HG03175 (cell line): ENCODE results near the gene RCE1.

Source experiments
- ATAC-seq: cut with Tn5 transposase; IDR thresholded peaks from one replicate; pipeline ENCODE4 v1.9.1; 2021; ENCODE audit warnings: mild to moderate bottlenecking, moderate library complexity; ENCODE audit not compliant: unreplicated experiment

Gene RCE1

DNA sequence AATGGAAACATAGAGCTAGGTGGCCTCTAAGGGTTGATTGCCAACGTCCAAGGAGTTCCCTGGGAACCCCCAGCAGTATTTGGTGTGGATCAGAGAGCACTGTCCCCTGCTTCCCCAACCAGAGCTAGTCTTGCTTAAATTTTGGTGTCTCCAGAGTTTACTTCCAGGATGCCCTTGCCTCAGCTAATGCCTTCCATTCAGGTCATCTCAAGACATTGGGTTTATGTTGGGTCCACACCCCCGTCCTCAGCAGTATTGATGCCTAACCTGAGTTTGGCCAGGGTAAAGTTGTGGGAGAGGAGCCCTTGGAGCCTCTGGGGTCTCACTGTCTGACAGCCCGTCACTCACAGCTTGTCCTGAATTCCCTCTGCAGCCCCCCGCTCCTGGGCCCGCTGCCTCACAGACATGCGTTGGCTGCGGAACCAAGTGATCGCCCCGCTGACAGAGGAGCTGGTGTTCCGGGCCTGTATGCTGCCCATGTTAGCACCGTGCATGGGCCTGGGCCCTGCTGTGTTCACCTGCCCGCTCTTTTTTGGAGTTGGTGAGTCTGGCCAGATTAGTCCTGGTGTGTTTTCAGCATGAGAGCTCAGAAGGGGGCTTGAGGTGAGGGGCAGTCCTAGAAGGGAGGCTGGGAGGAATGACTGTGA lies 1.4 kb downstream of the RCE1 start:
- ATAC-seq = no peak

DNA sequence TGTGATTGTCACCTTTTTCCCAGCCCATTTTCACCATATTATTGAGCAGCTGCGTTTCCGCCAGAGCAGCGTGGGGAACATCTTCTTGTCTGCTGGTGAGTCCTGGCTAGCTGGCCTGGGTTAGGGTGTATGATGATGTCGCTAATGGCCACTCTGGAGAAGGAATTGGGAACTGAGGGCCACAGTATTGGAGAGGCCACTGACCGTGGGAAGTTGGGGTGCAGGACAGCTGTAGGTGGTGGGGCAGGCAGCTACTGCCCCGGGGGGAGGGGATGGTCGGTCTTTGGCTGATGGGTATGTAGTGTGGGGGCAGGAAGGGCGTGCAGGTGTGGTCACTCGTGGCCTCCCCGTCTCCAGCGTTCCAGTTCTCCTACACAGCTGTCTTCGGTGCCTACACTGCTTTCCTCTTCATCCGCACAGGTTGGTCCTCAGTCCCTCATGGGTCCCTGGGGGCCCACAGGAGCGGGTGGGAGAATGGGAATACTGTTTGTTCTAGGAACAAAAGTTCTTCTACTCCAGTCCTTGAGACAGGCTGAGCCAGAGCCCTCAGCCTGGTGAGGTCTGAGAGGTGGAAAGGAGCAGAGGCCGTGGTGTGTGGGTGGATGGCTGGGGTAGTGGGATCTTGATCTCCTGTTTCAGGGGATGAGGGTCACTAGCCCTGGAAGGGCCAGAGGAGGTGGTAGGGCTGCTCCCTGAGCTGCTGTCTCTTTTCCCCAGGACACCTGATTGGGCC lies 2.1 kb downstream of the RCE1 start:
- no peak for ATAC-seq

DNA sequence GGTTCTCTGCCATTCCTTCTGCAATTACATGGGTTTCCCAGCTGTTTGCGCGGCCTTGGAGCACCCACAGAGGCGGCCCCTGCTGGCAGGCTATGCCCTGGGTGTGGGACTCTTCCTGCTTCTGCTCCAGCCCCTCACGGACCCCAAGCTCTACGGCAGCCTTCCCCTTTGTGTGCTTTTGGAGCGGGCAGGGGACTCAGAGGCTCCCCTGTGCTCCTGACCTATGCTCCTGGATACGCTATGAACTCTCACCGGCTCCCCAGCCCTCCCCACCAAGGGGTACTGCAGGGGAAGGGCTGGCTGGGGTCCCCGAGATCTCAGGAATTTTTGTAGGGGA lies 2.6 kb downstream of the RCE1 start:
- no peak for ATAC-seq

DNA sequence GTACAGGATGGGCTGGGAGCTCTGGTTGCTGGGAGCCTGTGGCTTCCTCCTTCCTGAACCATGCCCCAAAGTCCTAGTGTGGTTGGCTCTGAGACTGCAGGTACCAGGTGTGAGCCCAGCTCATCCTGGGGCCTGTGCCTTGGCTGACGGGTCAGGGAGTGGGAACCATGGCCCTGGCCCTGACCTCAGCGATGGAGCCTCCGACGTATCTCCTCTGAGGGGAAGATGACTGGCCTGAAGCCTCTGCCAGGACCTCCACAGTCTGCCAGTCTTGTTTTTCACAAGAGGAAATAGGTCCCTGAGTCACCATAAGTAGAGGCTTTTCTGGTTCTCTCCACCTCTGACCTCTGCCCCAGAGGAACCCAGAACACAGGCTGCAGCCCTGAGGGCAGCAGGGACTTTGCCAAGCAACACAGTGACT lies 3.4 kb downstream of the RCE1 start:
- no peak for ATAC-seq

DNA sequence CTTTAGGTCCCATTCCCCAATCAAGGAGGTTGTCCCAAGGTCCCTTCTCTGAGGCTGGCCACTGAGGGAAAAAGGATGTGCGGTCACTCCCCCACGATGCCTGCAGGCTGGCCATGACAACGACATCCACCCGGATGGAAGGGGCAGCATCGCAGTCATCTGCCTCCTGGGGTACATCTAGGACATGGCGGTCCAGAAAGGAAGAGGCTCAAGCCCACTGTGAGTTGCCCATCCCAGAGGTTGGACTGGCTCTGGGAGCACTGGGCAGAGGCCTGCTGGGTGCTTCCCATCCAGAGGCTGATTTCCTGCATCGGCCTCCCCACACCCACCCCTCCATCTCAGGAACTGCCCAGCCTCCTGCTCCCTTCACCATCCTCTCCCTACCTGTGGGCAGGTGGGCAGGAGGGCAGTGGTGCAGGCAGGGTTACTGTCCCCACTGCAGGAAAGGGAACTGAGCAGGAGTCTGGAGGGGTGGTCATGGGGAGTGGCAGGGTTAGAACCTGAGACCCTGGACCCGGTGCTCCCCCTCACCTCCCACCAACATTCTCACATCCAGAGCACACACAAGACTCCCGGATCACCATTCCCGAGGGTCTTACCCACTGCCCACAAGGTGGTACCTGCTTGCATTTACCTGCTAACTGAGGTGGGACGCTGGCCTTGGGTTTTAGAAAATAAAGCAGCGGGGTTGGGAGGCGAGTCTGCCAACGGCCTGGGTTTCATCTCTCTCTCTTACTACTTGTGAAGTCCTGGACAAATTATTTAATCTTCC lies 4.4 kb downstream of the RCE1 start:
- no peak for ATAC-seq

DNA sequence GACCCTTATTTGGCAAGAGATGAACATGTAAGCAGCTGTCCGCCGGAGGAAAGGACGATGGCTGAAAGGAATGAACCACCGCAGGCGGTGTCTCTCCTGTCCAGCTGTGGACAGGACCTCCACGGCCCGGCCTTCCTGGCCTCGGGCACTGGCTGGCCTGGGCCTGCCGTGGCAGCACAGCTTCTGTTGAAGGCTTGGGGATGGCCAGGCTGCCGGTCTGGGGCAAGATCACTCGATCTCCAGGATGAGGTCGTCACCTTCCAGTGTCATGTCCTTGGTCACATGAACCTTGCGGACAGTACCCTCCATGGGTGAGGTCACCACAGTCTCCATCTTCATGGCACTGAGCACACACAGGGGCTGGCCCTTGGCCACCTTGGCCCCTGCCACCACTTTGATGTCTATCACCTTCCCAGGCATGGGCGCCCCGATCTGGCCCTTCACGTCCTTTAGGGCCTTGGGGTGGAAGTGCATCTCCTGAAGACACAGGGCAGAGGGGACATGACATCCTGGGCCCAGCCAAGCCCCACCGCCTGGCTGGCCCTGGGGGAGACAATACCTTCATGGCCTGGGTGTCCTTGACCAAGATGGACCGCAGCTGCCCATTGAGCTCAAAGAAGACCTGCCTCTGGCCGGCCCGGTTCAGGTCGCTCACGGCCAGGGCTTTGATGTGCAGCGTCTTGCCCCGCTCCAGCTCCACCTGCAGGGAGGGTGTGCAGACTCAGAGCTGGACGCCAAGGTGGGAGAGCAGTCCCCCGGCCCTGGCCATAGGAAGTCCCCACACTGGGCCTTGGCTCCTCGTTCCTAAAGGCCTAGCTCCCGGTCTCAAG lies 5.6 kb downstream of the RCE1 start:
- no peak for ATAC-seq

DNA sequence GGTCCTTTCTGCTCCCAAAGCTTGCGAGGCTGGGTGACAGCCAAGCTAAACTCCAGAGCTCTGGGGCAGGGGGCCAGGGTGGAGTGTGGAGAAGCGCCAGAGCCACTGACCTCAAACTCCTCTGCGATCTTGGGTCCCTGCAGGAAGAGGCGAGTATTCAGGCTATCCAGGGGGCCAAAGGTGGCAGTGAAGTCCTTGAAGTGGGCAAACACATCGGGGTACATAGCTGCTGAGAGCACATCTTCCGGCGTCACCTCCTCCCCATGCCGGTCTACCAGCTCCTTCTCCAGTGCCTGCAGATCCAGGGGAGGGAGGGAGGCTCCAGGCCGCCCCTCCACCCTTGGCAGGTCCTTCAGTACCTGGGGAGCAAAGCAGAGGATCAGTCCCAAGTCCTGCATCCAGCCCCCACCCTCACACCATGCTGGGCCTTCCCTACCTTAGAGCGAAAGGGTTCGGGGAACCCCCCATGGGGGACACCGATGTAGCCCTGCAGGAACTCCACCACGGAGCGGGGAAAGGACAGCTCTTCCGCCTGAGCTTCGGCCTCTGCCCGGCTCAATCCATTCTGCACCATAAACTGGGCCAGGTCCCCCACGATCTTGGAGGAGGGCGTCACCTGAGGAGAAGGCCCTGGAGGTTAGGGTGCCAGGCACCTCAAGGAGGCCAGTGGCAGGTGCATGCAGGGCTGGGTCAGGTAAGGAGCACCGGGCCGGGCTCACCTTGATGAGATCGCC lies 6.4 kb downstream of the RCE1 start:
- ATAC-seq = no peak

DNA sequence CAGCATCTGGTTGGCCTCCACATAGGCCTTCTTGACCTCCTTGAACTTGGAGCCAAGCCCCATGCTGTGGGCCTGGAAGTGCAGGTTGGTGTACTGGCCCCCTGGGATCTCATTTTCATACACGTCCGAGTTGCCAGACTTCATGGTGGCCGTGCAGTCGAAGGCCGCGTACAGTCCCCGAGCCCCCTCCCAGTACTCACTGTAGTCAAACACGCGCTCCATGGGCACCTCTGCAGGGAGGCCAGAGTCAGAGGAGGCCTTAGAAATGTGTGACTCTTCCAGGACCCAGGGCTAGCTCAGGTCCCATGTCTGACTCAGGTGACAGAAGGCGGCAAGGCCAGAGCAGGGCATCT lies 7.0 kb downstream of the RCE1 start:
- ATAC-seq = no peak

DNA sequence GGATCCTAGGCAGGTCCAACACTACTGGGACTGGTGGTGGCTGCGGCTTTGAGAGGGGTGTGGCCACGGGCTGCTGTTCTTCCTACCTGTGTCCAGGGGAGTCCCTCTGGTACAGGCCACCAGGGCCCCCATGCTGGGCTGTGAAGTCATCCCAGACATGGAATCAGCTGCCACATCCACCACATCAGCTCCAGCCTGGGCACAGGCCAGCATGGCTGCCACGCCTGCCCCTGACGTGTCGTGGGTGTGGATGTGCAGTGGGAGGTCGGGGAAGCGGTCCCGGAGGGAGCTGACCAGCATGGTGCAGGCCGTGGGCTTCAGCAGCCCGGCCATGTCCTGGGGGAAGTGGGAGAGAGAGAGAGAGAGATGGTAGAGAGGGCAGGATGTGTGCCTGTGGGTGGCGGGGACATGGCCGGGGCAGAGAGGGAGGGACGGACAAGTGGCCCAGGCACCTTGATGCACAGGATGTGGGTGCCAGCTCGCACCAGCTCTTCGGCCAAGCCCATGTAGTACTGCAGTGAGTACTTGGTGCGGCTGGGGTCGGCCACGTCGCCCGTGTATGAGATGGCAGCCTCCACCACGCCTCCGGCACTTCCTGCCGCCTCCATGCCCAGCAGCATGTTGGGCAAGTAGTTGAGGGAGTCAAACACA lies 7.5 kb downstream of the RCE1 start:
- ATAC-seq = no peak

DNA sequence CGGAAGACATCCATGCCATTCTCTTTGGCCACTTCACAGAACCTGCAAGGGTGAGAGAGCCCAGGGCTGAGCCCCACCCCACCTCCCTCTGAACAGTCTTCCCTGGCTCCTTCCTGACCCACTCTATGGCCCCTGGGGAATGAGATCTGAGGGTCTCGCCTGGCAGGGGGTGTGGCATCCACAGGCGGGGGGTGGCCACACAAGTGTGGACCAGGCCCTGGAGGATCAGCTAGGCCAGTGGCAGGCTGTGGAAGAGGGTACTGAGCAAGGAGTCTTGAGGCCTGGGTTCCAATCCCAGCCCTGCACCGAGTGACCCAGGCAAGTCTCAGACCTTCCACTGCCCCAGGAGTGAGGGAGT lies 8.0 kb downstream of the RCE1 start:
- ATAC-seq = no peak

DNA sequence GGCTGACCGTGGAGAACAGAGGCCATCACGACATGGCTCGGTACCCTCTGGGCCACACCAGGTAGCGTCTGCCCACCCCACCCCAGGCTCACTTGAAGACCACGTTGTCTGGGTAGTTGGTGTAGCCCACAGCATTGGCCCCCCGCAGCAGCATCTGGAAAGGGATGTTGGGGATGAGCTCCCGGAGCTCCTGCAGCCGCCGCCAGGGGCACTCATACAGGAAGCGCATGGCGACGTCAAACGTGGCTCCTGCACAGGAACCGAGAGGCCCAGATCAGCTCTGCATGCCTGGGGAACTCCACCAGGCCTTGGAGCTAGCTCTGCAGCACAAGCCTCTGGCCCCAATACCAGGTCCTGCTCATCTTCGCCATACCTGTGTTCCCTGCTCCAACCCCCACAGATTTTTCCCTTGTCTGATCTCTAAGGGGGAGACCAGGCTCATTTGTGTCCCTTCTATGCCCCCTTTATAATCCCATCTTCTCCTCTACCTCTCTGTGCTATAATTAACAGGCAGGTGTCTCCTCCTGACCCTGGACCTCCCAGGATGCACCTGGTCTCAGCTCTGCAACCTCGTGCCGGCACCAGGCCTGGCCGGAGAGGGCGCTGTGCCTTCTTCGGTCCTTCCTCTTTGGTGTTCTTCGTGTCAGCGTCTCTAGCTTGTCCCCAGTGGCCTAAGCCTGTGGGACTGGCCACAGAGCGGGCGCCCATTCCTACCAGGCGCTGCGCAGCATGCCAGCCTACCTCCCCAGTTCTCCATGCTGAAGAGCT lies 8.6 kb downstream of the RCE1 start:
- no peak for ATAC-seq

DNA sequence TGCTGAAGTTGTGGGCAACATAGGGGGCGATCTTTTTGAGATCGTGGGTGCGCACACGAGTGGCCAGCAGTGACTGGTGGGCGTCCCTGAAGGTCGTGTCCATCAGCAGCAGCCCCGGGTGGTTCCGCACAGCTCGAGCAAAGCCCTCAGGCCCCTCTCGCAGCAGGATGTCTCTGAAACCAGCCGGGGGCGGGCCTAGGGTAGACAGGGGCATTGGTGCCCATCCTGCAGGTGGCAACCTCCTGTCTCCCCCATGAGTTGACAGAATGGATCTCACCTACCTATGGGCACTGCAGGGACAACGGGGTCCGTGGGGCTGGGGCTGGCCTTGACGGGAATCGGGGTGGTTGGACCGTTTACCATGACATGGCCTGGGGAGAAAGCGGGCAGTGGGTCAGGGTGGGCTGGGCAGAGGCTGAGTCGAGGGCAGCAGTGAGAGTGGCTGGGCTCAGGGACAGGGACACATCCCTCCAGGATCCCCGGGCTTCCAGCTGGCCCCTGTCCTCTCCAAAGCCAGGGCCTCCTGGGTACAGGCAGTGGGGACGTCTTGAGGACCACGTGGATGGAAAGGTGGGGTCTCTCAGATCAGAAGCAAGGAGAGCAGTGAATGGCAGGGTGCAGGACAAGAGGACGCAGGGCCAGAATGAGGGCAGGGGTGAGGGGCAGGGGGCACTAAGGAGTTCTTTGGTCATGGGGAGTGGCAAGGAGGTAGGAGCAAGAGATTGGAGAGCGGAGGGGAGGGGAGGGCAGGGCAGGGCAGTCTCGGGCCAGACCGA lies 9.4 kb downstream of the RCE1 start:
- ATAC-seq = no peak

DNA sequence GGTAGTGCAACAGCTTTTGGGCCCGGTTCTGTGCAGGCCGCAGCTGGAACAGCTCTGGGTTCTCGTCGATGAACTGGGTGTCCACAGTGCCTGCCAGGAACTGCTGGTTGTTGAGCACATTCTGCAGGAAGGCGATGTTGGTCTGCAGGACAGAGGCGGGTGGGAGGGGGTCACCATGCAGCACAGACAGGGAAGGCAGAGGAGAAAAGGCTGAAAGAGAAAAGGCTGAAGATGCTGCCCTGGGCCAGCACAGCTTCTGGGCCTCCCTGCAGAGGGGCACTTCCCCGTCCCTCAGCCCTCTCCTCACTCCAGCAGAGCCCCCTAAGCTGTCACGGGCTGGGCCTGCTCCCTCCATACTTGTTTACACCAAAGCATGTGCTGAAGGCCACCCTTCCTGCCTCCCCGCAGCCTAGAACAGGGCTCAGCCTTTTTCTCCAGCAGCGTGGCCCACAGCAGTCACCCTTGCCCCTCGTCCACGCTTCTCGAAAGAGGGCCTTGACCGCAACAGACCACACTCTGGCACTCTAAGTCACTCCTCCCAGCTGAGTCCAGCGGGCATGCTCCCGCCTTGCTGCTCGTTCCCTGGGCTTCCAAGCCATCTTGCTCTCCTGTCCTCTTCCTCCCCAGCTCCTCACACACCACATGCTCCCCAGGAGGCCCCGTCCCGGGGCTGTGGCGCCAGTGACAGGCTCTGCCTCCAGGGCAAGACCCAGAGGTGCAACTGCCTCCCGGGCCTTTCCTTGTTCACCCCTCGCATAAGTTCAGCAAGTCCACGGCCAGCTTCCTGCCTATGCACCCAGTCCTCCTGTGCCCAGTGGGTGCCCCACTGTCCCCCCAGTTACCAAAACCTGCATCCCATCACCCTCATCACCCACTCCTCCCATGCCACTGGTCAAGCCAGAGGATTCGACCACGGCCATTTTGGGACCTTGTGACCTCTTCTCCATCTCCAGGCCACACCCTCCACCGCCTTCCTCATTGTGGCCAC lies 10.3 kb downstream of the RCE1 start:
- ATAC-seq = no peak

DNA sequence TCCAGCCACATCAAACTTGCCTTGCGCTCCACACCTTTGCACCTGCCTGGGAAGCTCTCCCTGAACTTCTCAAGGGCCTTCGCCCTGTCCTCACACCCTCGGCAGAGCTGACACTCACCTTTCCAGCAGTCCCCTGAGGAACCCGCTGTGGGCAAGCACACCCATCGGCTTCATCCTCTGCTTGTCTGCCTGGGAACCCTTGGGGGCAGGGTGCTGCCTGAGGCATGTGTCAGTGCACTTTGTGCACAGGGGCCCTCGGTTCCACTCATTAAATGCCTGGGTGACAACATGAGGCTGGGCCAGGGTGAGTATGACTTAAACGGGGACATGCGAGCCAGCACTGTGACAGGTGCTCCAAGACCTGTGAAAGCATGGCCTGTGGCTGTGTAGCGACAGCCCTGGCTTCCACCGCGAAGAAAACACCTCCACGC lies 11.0 kb downstream of the RCE1 start:
- ATAC-seq = no peak

DNA sequence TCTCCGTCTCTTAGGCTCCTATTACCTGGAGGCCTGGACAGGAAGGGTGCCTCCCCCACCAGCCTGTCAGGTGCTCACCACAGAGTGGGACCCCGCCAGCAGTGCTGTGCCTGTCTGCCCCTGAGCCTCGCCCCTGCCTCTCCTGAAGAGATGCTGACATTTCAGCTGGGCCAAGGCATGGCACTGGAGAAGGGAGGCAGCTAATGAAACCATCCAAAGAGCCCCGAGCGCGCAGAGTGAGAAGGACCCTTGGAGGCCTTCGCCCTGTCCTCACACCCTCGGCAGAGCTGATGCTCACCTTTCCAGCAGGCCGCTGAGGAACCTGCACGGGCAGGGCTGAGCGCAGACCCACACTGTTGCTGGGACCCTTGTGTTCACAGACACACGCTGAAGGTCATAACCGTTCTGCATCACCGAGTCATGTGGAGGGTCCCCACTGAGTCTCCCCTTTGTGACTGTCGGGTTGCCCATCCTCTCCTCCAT lies 11.5 kb downstream of the RCE1 start:
- no peak for ATAC-seq

DNA sequence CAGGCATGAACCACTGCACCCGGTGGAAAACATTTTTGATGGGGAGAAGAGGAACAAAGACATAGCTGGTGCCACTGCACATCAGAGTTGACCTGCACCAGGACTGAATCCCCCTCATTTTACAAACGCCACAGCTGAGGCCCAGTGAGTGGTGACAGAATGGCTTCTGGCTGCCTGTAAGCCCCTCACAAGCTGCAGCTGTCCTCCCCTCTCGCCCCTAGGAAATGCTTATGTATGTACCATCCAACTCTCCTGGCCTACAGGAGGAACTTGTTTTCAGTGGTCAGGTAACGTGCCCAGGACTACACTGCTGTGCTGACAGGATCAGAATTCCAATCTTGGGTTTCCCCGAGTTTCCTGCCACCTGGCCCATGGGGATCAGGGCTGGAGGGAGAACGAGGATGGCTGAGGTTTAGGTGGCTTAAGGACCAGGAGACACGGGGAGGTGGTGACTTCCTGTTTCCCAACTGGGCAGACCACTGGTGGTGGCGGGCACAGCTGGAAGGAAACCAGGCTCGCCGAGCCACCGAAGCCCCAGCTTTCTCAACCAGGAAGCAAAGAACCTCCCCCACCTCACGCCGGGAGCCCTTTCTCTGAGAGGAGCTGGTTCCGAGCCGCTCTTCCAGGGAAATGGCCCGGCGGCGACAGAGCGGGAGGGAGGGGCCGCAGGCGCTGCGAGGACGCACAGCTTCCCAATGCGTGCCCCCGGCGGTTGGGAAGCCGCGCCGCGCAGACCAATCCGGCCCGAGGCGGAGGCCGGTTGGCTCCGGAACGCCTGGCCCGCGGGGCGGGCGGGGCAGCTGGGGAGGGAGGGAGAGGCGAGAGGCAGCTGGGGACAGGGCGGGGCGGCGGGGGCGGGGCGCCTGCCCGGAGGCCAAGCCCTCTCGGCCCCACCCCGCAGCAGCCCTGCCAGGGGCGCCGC lies 12.6 kb downstream of the RCE1 start:
- ATAC-seq = peak; percentile 70
